NT2/D1 (cell line): ENCODE results near the gene FRYL.

Experiments used
- SUZ12 ChIP-seq: IDR thresholded peaks from 2 replicates; pipeline ENCODE4 v1.6.1; 2011; ENCODE audit not compliant: insufficient read length, insufficient read depth; ENCODE audit errors: extremely low read depth
- ZNF274 ChIP-seq: IDR thresholded peaks from 2 replicates; pipeline ENCODE4 v1.6.1; 2011; ENCODE audit warnings: mild to moderate bottlenecking, low read depth, low read length

GRCh38 chr4:48571471-48571870 is 208.6 kb downstream of the FRYL start:
- TF ChIP-seq SUZ12 (no peak), ZNF274 (no peak)
